Measurements from ENCODE around the gene B9D1.

DNA sequence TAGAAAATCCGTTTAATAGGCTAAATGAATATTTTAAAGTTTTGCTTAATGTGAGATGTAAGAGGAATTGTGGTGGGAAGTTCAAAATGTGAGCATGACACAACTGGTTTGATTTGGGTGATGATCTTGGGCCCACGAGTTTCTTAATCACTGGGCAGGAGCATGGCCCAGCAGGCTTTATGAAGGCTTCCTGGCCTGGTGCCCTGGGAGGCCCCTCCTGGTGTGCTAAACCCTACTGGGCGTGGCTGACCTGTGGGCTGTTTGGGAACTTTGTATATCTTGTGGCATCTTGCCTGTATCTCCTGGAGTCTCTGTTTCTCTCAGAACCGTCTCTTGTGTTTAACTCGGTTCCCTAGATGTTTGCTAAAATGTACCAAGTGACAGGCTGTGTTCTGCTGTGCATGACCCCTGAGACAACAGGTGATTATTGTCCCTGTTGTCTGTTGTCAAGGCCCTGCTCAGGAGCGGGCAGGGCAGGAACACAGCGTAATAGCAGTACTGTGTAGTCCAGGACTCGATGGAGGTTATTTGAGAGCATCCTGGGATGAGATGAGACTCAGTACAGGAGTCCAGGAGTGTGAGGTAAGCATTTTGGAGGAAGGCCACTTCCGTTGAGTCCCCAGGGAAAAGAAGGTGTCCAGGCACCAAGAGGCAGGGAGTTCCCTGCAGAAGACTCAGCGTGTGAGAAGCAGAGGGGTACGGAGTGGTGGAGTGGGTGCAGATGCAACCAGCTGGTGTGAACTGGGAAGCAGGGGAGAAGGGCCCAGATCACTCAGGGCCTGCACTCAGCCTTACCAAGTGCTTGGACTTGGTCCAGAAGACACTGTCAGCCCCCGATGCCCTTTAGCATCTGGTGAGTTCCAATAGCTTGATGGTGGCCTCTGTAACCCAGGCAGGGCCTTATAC is 48.5 kb downstream of the B9D1 start:
- TF ChIP-seq CTCF (IDR thresholded peaks at IDR 0.05) (no peak), POLR2A (IDR thresholded peaks at IDR 0.05) (no peak)

Measured in testis (tissue), 2 donors.